Body of pancreas (tissue), 4 donors: Measurements from ENCODE around the gene PLCB3.

Experiments
- CTCF ChIP-seq, 7 experiments: fragments of 450-650 bp in 4 of 7; fragments of 200-600 bp in 3 of 7; sonication (generic) in 3 of 7; IDR thresholded peaks; one replicate each; pipeline ENCODE4 v1.5.1; 2016 to 2019; ENCODE audit warnings: antibody characterized with exemption in 7 of 7
- POLR2A ChIP-seq, 3 donors: fragments of 450-650 bp; IDR thresholded peaks; one replicate each; pipeline ENCODE4 v1.6.1; 2016; ENCODE audit warnings: antibody characterized with exemption in 3 of 3, mild to moderate bottlenecking in 2 of 3

DNA sequence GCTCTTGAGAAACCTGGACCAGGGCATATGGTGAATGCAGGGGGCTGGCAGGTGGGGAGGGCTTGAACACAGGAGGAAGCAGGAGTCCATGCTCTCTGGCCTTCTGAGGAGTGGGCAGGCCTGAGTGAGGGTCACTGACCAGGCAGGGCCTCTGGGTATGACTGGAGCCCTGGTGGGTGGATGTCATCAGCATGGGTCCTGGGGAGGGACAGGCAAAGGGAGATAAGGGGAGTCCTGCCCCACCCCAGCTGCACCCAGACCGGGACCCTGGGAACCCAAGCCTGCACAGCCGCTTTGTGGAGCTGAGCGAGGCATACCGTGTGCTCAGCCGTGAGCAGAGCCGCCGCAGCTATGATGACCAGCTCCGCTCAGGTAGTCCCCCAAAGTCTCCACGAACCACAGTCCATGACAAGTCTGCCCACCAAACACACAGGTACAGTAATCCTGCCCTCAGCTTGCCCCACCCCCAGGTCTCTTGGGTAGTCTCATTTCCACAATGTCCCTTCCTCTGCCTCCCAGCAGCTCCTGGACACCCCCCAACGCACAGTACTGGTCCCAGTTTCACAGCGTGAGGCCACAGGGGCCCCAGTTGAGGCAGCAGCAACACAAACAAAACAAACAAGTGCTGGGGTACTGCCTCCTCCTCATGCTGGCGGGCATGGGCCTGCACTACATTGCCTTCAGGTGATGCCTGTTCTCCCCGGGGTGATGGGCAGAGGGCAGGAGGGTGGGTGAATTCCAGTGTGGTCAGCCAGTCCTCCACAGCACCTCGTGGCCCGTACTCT is 19.0 kb upstream of the PLCB3 start:
- TF ChIP-seq CTCF (IDR thresholded peaks at IDR 0.05) (no peak), POLR2A (IDR thresholded peaks at IDR 0.05) (no peak)
